ENCODE data around the gene MAFG. TPM values are rescaled to one million over a fixed set of nuclear protein-coding genes. Genes with fewer than 3 reads are reported as not detected.

The MAFG gene
- total and polyA plus RNA-seq, 3 donors from 2014 or later: 21.8 to 36.9 (median 31.7) TPM

GRCh38 chr17:81889602-81890001 is 37.9 kb downstream of the MAFG start:
- intact Hi-C loops (cut with DNase I; ENCODE audit: low total_unique reads): no loop called here
- no peak overlapping the region for H3K4me3 ChIP-seq
- no peak for DNase-seq
- H3K27ac ChIP-seq: no peak overlapping the region
- H3K36me3 ChIP-seq (ENCODE audit: low read depth, missing control alignments): no peaks in the 10 kb centered on the region
- H3K9me3 ChIP-seq: no peaks in the 10 kb centered on the region
- WGBS, 2 donors: 76 to 79% methylated on average over 9 of the region's 9 CpGs
- no peak for TF ChIP-seq CTCF (IDR thresholded peaks at IDR 0.05)
- no peak for TF ChIP-seq POLR2A (IDR thresholded peaks at IDR 0.05)
- peaks cover 14% of the 10 kb centered on the region for H3K4me1 ChIP-seq
- no peaks in the 10 kb centered on the region for H3K27me3 ChIP-seq

GRCh38 chr17:81888988-81889595 is 38.4 kb downstream of the MAFG start:
- 82 to 94% methylated on average over 16 of the region's 16 CpGs for WGBS, 2 donors
- no peak overlapping the region for H3K4me3 ChIP-seq
- no peaks in the 10 kb centered on the region for H3K27me3 ChIP-seq
- H3K9me3 ChIP-seq: no peaks in the 10 kb centered on the region
- H3K36me3 ChIP-seq (ENCODE audit: low read depth, missing control alignments): no peaks in the 10 kb centered on the region
- TF ChIP-seq POLR2A (IDR thresholded peaks at IDR 0.05): no peak
- TF ChIP-seq CTCF (IDR thresholded peaks at IDR 0.05): no peak
- intact Hi-C loops (cut with DNase I; ENCODE audit: low total_unique reads): no loop called here
- no peak overlapping the region for H3K27ac ChIP-seq
- peaks cover 14% of the 10 kb centered on the region for H3K4me1 ChIP-seq
- no peak for DNase-seq

GRCh38 chr17:81888105-81888987 is 39.2 kb downstream of the MAFG start:
- WGBS, 2 donors: 94 to 95% methylated on average over 34 to 44 of the region's 44 CpGs
- Histone ChIP-seq H3K27ac (no peak overlapping the region), H3K27me3 (no peaks in the 10 kb centered on the region), H3K4me1 (peaks cover 14% of the 10 kb centered on the region), H3K4me3 (no peak overlapping the region), H3K9me3 (no peaks in the 10 kb centered on the region), H3K36me3 (ENCODE audit: low read depth, missing control alignments) (no peaks in the 10 kb centered on the region)
- TF ChIP-seq POLR2A (IDR thresholded peaks at IDR 0.05): no peak
- no peak for TF ChIP-seq CTCF (IDR thresholded peaks at IDR 0.05)
- intact Hi-C loops (cut with DNase I; ENCODE audit: low total_unique reads): no loop called here
- DNase-seq: no peak

GRCh38 chr17:81885869-81886548 is 41.5 kb downstream of the MAFG start:
- no peak for DNase-seq
- intact Hi-C loops (cut with DNase I; ENCODE audit: low total_unique reads): no loop called here
- H3K36me3 ChIP-seq (ENCODE audit: low read depth, missing control alignments): no peaks in the 10 kb centered on the region

More at GRCh38 chr17:81885869-81886548, 41.5 kb downstream of the MAFG start:
- Histone ChIP-seq H3K27ac (no peak overlapping the region), H3K27me3 (no peaks in the 10 kb centered on the region), H3K9me3 (no peaks in the 10 kb centered on the region), H3K4me1 (peaks cover 9% of the 10 kb centered on the region), H3K4me3 (no peak overlapping the region)
- 90 to 92% methylated on average over 11 of the region's 11 CpGs for WGBS, 2 donors
- no peak for TF ChIP-seq POLR2A (IDR thresholded peaks at IDR 0.05)
- TF ChIP-seq CTCF (IDR thresholded peaks at IDR 0.05): no peak
